Smooth muscle cell of the brain vasculature (primary cell): Measurements from ENCODE around the gene PRAMEF10.
"Not testable (repeated sequence)": the region's sequence is repeated elsewhere in the genome, so short reads cannot be mapped to it uniquely, and the experiment has no call there.

ENCODE experiments used
- DNase-seq: peaks from one replicate; pipeline ENCODE4 v3.0.0-alpha.2; 2012; ENCODE audit warnings: low read depth, low spot score

PRAMEF10 gene

GRCh38 chr1:12898170-12898569, at the start of gene PRAMEF10:
Gene PRAMEF10, minus strand, starts transcription at chr1:12898270. Its CDS starts 2,423 bp downstream, at chr1:12895847.
- DNase-seq, result not testable (repeated sequence)

- DNase-seq, result not testable (repeated sequence)
Observed at GRCh38 chr1:12947480-12947879, 49.4 kb upstream of the PRAMEF10 start, which contains the start of gene PRAMEF6. Gene PRAMEF6, minus strand, starts transcription at chr1:12947580. Its CDS starts 5,062 bp downstream, at chr1:12942518.

- not testable (repeated sequence) for DNase-seq
Observed at GRCh38 chr1:12924368-12924767, 26.3 kb upstream of the PRAMEF10 start.

- not testable (repeated sequence) for DNase-seq
Observed at GRCh38 chr1:12921749-12922148, 23.7 kb upstream of the PRAMEF10 start.

GRCh38 chr1:12916310-12916709, 18.2 kb upstream of the PRAMEF10 start, which contains the start of gene PRAMEF7:
Gene PRAMEF7, plus strand, starts transcription at chr1:12916610. Its CDS starts 1,083 bp downstream, at chr1:12917693.
- not testable (repeated sequence) for DNase-seq

GRCh38 chr1:12903793-12904572, 5.9 kb upstream of the PRAMEF10 start:
- DNase-seq, result not testable (repeated sequence)

- DNase-seq, result not testable (repeated sequence)
Observed at GRCh38 chr1:12899186-12899585, 1.1 kb upstream of the PRAMEF10 start.

- DNase-seq, result not testable (repeated sequence)
Observed at GRCh38 chr1:12886101-12886500, 12.0 kb downstream of the PRAMEF10 start, which contains the start of gene PRAMEF4. Gene PRAMEF4, minus strand, starts transcription at chr1:12886201. Its CDS starts 2,807 bp downstream, at chr1:12883394.

GRCh38 chr1:12878453-12878852, 19.6 kb downstream of the PRAMEF10 start:
- DNase-seq, result not testable (repeated sequence)

- DNase-seq, result not testable (repeated sequence)
Observed at GRCh38 chr1:12863131-12863880, 34.8 kb downstream of the PRAMEF10 start.

- not testable (repeated sequence) for DNase-seq
Observed at GRCh38 chr1:12856786-12857185, 41.3 kb downstream of the PRAMEF10 start, which contains the start of gene PRAMEF2. Gene PRAMEF2, plus strand, starts transcription at chr1:12857086. Its CDS starts 1,924 bp downstream, at chr1:12859010.

- no peak for DNase-seq
Observed at GRCh38 chr1:12851779-12852178, 46.3 kb downstream of the PRAMEF10 start.

GRCh38 chr1:12848620-12849019, 49.5 kb downstream of the PRAMEF10 start, which contains the start of gene HNRNPCL1:
Gene HNRNPCL1, minus strand, starts transcription at chr1:12848720. Its CDS starts 431 bp downstream, at chr1:12848289.
- DNase-seq, result not testable (repeated sequence)
